Calu3 (cell line): ENCODE measurements around the gene CWH43. TPM values are rescaled to one million over a fixed set of nuclear protein-coding genes. Genes with fewer than 3 reads are reported as not detected.
"Not testable (repeated sequence)": the region's sequence is repeated elsewhere in the genome, so short reads cannot be mapped to it uniquely, and the experiment has no call there.

Experiments
- BruUV-seq: library from RNA; stranded (reverse); fragments of 400-500 nt; replicated peaks from 2 replicates; lab custom pipeline; 2021; lab: Mats Ljungman, UMichigan
- CTCF ChIA-PET: fragments of 300-600 bp; sonication (Branson Sonifier 250); formaldehyde crosslinking; loops from one replicate; lab custom pipeline; 2022; ENCODE audit warnings: antibody characterized with exemption; lab: Charles Lee
- DNase-seq: peaks from one replicate; pipeline ENCODE4 v3.0.0; 2022
- H3K27ac Mint-ChIP-seq: one replicate; pipeline ENCODE4 v1.8.0; 2022; ENCODE audit warnings: mixed read lengths; ENCODE audit not compliant: unreplicated experiment
- H3K27me3 Mint-ChIP-seq: one replicate; pipeline ENCODE4 v1.8.0; 2022; ENCODE audit warnings: mixed read lengths; ENCODE audit not compliant: unreplicated experiment
- H3K36me3 Mint-ChIP-seq: one replicate; pipeline ENCODE4 v1.8.0; 2022; ENCODE audit warnings: mild to moderate bottlenecking, moderate library complexity, mixed read lengths; ENCODE audit not compliant: insufficient read depth, unreplicated experiment
- H3K4me1 Mint-ChIP-seq: one replicate; pipeline ENCODE4 v1.8.0; 2022; ENCODE audit warnings: mild to moderate bottlenecking, low read depth, mixed read lengths; ENCODE audit not compliant: unreplicated experiment
- H3K4me3 Mint-ChIP-seq: one replicate; pipeline ENCODE4 v1.8.0; 2022; ENCODE audit warnings: mild to moderate bottlenecking, low read depth, moderate library complexity, mixed read lengths; ENCODE audit not compliant: unreplicated experiment
- H3K9me3 Mint-ChIP-seq: one replicate; pipeline ENCODE4 v1.8.0; 2022; ENCODE audit warnings: low read depth, mixed read lengths; ENCODE audit not compliant: unreplicated experiment
- CTCF ChIP-seq: fragments of 200-600 bp; IDR thresholded peaks from one replicate; pipeline ENCODE4 v1.8.0; 2022; ENCODE audit warnings: antibody characterized with exemption; ENCODE audit not compliant: unreplicated experiment
- intact Hi-C: fragments of 100-400 bp; cut with micrococcal nuclease; formaldehyde crosslinking; loops from one replicate; pipeline ENCODE4 v1.10.0; 2022; ENCODE audit not compliant: unreplicated experiment
- total RNA-seq: library from RNA; stranded (reverse); gene quantifications from 2 replicates; pipeline ENCODE4 v1.2.3, GENCODE V29; 2022

Gene CWH43
- total RNA-seq, 1 experiment from 2014 or later, result not detected

DNA sequence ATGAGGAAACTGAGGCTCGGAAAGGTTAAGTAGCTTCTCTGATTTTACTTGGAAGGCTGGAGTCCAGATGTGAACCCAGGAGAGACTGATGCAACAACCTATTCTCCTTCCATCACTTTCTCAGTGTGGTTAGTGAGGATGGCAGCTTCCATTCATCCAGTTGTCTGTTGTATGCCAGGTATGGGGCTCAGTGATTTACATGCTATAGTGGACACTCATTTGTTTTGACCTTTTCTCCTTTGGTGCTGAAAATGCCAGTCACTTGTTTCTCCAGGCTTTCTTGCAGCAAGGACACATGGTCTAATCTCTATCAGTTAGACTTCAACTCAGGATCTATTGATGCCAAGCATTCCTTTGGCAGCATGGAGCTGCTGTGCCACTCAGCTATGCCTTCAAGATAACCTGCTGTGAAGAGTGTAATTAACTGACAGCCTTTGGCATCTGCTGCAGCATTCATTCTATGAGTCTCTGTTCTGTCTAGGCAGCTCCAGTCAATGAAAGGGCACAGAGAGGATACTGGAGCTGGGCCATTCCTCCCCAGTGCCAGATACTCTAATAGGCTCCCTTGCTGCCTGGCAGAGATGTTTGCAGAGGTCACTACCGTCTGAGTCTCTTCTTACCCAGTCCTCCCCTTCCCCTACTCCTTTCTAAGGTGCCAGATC, 11.0 kb upstream of the CWH43 start:
- no peaks in the 10 kb centered on the region for H3K4me1 Mint-ChIP-seq
- H3K36me3 Mint-ChIP-seq, result peaks cover 5% of the 10 kb centered on the region
- H3K4me3 Mint-ChIP-seq, result no peak overlapping the region
- H3K27me3 Mint-ChIP-seq, result peaks cover 14% of the 10 kb centered on the region
- H3K9me3 Mint-ChIP-seq, result peaks cover 2% of the 10 kb centered on the region
- DNase-seq, result no peak
- CTCF ChIA-PET, result no interaction called here
- TF ChIP-seq CTCF, result no peak
- H3K27ac Mint-ChIP-seq, result no peak overlapping the region
- no TSS peak for BruUV-seq
- intact Hi-C loops, result no loop called here

- H3K9me3 Mint-ChIP-seq, result peaks cover 2% of the 10 kb centered on the region
- no peak for DNase-seq
- no peak overlapping the region for H3K27ac Mint-ChIP-seq
- CTCF ChIA-PET, result no interaction called here
- H3K27me3 Mint-ChIP-seq, result peaks cover 14% of the 10 kb centered on the region
- no peaks in the 10 kb centered on the region for H3K4me1 Mint-ChIP-seq
- BruUV-seq, result no TSS peak
- TF ChIP-seq CTCF, result no peak
- H3K36me3 Mint-ChIP-seq, result peaks cover 5% of the 10 kb centered on the region
- H3K4me3 Mint-ChIP-seq, result no peak overlapping the region
- intact Hi-C loops, result no loop called here
Measured at GRCh38 chr4:48976041-48976440, 10.0 kb upstream of the CWH43 start.

DNA sequence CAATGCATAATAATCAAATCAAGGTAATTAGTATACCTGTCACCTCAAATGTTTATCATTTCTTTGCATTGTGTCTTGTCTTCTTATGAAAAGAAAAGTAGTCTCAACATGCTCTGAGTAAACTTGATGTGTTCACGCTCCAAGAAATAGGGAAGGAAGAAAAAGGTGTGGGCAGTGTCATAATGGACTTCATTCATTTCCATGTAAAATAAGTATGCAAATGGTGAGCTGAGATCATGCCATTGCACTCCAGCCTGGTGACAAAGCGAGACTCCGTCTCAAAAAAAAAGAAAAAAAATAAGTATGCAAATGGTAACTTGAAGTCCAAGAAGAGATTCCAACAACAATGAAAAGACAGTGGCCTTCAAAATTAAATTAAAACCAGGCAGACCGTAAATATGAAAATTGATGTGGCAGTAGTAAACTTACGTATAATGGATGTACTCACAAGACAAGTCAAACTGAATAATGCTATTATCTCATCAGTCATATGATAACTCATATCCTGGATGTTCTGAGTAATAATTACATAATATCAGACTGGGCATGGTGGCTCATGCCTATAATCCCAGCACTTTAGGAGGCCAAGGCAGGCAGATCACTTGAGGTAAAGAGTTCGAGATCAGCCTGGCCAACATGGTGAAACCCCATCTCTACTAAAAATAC, 6.0 kb upstream of the CWH43 start:
- Mint-ChIP-seq H3K4me1 (no peaks in the 10 kb centered on the region), H3K9me3 (no peaks in the 10 kb centered on the region), H3K27ac (no peak overlapping the region), H3K27me3 (peaks cover 11% of the 10 kb centered on the region), H3K4me3 (no peak overlapping the region), H3K36me3 (no peaks in the 10 kb centered on the region)
- intact Hi-C loops, result no loop called here
- no peak for TF ChIP-seq CTCF
- CTCF ChIA-PET, result no interaction called here
- DNase-seq, result no peak
- no TSS peak for BruUV-seq

DNA sequence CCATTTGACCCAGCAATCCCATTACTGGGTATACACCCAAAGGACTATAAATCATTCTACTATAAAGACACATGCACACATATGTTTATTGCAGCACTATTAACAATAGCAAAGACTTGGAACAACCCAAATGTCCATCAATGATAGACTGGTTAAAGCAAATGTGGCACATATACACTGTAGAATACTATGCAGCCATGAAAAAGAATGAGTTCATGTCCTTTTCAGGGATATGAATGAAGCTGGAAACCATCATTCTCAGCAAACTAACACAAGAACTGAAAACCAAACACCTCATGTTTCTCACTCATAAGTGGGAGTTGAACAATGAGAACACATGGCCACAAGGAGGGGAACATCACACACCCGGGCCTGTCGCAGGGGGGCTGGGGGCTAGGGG, 2.1 kb upstream of the CWH43 start:
- DNase-seq, H3K36me3 Mint-ChIP-seq, CTCF ChIA-PET, H3K27me3 Mint-ChIP-seq, H3K27ac Mint-ChIP-seq, H3K4me1 Mint-ChIP-seq, H3K9me3 Mint-ChIP-seq, BruUV-seq, H3K4me3 Mint-ChIP-seq, intact Hi-C loops: not testable (repeated sequence)

DNA sequence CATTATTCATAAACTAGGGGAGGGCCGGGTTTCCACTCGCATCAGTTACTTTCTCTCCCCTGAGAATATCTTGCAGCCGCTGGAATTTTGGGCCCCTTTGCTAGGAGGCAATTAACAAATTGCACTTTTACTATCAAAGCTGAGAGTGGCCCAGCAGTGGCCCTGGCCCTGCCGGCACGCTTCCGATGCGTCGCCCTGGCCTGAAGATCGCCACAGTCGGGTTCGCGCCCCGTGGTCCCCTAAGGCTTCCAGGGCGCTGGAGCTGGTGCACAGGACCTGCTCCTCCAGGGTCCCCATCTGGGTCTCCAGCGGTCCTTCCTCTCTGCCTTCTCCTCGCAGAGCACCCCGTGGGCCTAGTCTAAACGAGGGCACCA, 486 bp upstream of the CWH43 start:
- DNase-seq, result no peak
- Mint-ChIP-seq H3K27me3 (peaks cover 10% of the 10 kb centered on the region), H3K27ac (no peak overlapping the region), H3K9me3 (no peaks in the 10 kb centered on the region), H3K4me1 (no peaks in the 10 kb centered on the region), H3K36me3 (no peaks in the 10 kb centered on the region), H3K4me3 (no peak overlapping the region)
- CTCF ChIA-PET, result no interaction called here
- intact Hi-C loops, result no loop called here
- BruUV-seq, result no TSS peak
- TF ChIP-seq CTCF, result no peak
